Liver (tissue), 9 donors: ENCODE data around the gene ACAD9. TPM values are rescaled to one million over a fixed set of nuclear protein-coding genes. Genes with fewer than 3 reads are reported as not detected.

Experiments used
- DNase-seq: peaks from one replicate; pipeline ENCODE4 v3.0.0-alpha.2; 2017; ENCODE audit warnings: low spot score
- H3K27ac ChIP-seq, 2 donors: one replicate each; pipeline ENCODE4 v1.7.0; 2013; ENCODE audit warnings: inconsistent platforms in 2 of 2, low read length in 2 of 2, control low read depth in 1 of 2, low read depth in 1 of 2, mild to moderate bottlenecking in 1 of 2
- H3K27me3 ChIP-seq, 4 donors: one replicate each; pipeline versions ENCODE4 v1.6.1 to v1.7.0; 2013; ENCODE audit warnings: low read length in 3 of 4, inconsistent platforms in 1 of 4, mild to moderate bottlenecking in 1 of 4, moderate library complexity in 1 of 4; ENCODE audit not compliant: control insufficient read depth in 4 of 4, insufficient read depth in 4 of 4
- H3K36me3 ChIP-seq, 4 donors: one replicate each; pipeline versions ENCODE4 v1.6.1 to v1.7.0; 2013; ENCODE audit warnings: low read length in 3 of 4, mild to moderate bottlenecking in 3 of 4, low read depth in 1 of 4, moderate library complexity in 1 of 4; ENCODE audit not compliant: control insufficient read depth in 4 of 4, insufficient read depth in 3 of 4
- H3K4me1 ChIP-seq, 4 donors: one replicate each; pipeline versions ENCODE4 v1.6.1 to v1.7.0; 2013; ENCODE audit warnings: low read length in 3 of 4, mild to moderate bottlenecking in 3 of 4, moderate library complexity in 1 of 4; ENCODE audit not compliant: control insufficient read depth in 4 of 4, insufficient read depth in 4 of 4
- H3K4me3 ChIP-seq, 3 donors: one replicate each; pipeline versions ENCODE4 v1.6.1 to v1.7.0; 2013; ENCODE audit warnings: low read length in 3 of 3, control low read depth in 1 of 3, low read depth in 1 of 3, mild to moderate bottlenecking in 1 of 3
- H3K9ac ChIP-seq, 2 donors: one replicate each; pipeline ENCODE4 v1.7.0; 2013; ENCODE audit warnings: low read length in 2 of 2, mild to moderate bottlenecking in 2 of 2, moderate library complexity in 2 of 2, control low read depth in 1 of 2, low read depth in 1 of 2
- H3K9me3 ChIP-seq, 4 donors: one replicate each; pipeline versions ENCODE4 v1.6.1 to v1.7.0; 2013; ENCODE audit warnings: low read length in 3 of 4; ENCODE audit not compliant: control insufficient read depth in 4 of 4
- ATF3 ChIP-seq: IDR thresholded peaks from 2 replicates; pipeline ENCODE4 v1.6.1; 2016; ENCODE audit warnings: antibody characterized with exemption
- CTCF ChIP-seq: fragments of 150-350 bp; IDR thresholded peaks from 2 replicates; pipeline ENCODE4 v1.5.1; 2017; ENCODE audit warnings: improper control_type of control experiment, low read depth, low read length; ENCODE audit not compliant: missing input control
- EGR1 ChIP-seq, 2 donors: IDR thresholded peaks; 2 replicates each; pipeline ENCODE4 v1.6.1; 2016 to 2018; ENCODE audit warnings: antibody characterized with exemption in 2 of 2, low read depth in 2 of 2
- FOXA1 ChIP-seq: IDR thresholded peaks from 2 replicates; pipeline ENCODE4 v1.6.1; 2016; ENCODE audit warnings: antibody characterized with exemption
- FOXA2 ChIP-seq: IDR thresholded peaks from 2 replicates; pipeline ENCODE4 v1.6.1; 2016; ENCODE audit warnings: antibody characterized with exemption
- HNF4A ChIP-seq, 2 donors: conservative IDR thresholded peaks; 2 replicates each; pipeline ENCODE4 v1.6.1; 2016; ENCODE audit warnings: antibody characterized with exemption in 2 of 2, mild to moderate bottlenecking in 2 of 2
- HNF4G ChIP-seq: IDR thresholded peaks from 2 replicates; pipeline ENCODE4 v1.6.1; 2016; ENCODE audit warnings: antibody characterized with exemption
- MAX ChIP-seq: IDR thresholded peaks from 2 replicates; pipeline ENCODE4 v1.6.1; 2016; ENCODE audit warnings: antibody characterized with exemption
- NR2F2 ChIP-seq: IDR thresholded peaks from 2 replicates; pipeline ENCODE4 v1.6.1; 2016; ENCODE audit warnings: antibody characterized with exemption
- RAD21 ChIP-seq, 2 donors: IDR thresholded peaks; 2 replicates each; pipeline ENCODE4 v1.6.1; 2016; ENCODE audit warnings: antibody characterized with exemption in 2 of 2, mild to moderate bottlenecking in 2 of 2
- REST ChIP-seq: IDR thresholded peaks from 2 replicates; pipeline ENCODE4 v1.6.1; 2016; ENCODE audit warnings: antibody characterized with exemption, mild to moderate bottlenecking
- RXRA ChIP-seq, 2 donors: IDR thresholded peaks; 2 replicates each; pipeline ENCODE4 v1.6.1; 2017 to 2018; ENCODE audit warnings: antibody characterized with exemption in 2 of 2, mild to moderate bottlenecking in 1 of 2
- SP1 ChIP-seq: IDR thresholded peaks from 2 replicates; pipeline ENCODE4 v1.6.1; 2018; ENCODE audit warnings: antibody characterized with exemption, mild to moderate bottlenecking
- TAF1 ChIP-seq: conservative IDR thresholded peaks from 2 replicates; pipeline ENCODE4 v1.6.1; 2016; ENCODE audit warnings: antibody characterized with exemption, mild to moderate bottlenecking
- YY1 ChIP-seq: IDR thresholded peaks from 2 replicates; pipeline ENCODE4 v1.6.1; 2016; ENCODE audit warnings: antibody characterized with exemption, mild to moderate bottlenecking
- ZBTB33 ChIP-seq: IDR thresholded peaks from 2 replicates; pipeline ENCODE4 v1.6.1; 2016; ENCODE audit warnings: antibody characterized with exemption
- WGBS: extraction: QIAGEN DNeasy Blood & Tissue Kit; methylation state at CpG from one replicate; pipeline ENCODE4 v1.1.7; 2013; 5-methylcytosine and 5-hydroxymethylcytosine counted together
- polyA plus RNA-seq, 2 donors: library from polyadenylated mRNA; stranded (reverse) in 1 of 2; unstranded in 1 of 2; fragments of 200-250 nt in 1 of 2; fragments of >200 nt in 1 of 2; fragmentation: Nextera tagmentation in 1 of 2; extraction: Ambion mirVana in 1 of 2; gene quantifications; one replicate each; pipeline versions ENCODE4 v1.2.1 to v1.2.3, GENCODE V29; 2013 to 2015
- total RNA-seq, 2 donors: library from RNA; depleted of rRNA; stranded (reverse); fragments of >200 nt; gene quantifications; one replicate each; pipeline ENCODE4 v1.2.3, GENCODE V29; 2014
- donor health status: healthy.
- donor health status: healthy.
- donor health status: healthy.
- donor health status: healthy.
- donor health status: healthy.

ACAD9 gene
- total and polyA plus RNA-seq, 4 donors = 18.3 to 35.8 (median 27.2) TPM

GRCh38 chr3:128932516-128933212 is 53.2 kb downstream of the ACAD9 start (continued):
- TF ChIP-seq MAX = no peak

- no peak overlapping the region for H3K4me3 ChIP-seq
- TF ChIP-seq RXRA (IDR thresholded peaks at IDR 0.05) (no peak), ATF3 (no peak), ZBTB33 (no peak), EGR1 (IDR thresholded peaks at IDR 0.05; ENCODE audit: low read depth in 2 of 2) (no peak), REST (no peak), SP1 (no peak), HNF4G (no peak), MAX (no peak), FOXA2 (no peak), YY1 (no peak), TAF1 (no peak), HNF4A (conservative IDR thresholded peaks at IDR 0.05) (no peak), CTCF (no peak), FOXA1 (no peak), NR2F2 (no peak), RAD21 (IDR thresholded peaks at IDR 0.05) (no peak)
- H3K9ac ChIP-seq = no peak overlapping the region
- no peaks in the 10 kb centered on the region for H3K4me1 ChIP-seq
- WGBS = 70% methylated on average over 9 of the region's 9 CpGs
- H3K27ac ChIP-seq = no peak overlapping the region
- DNase-seq = no peak
- H3K27me3 ChIP-seq = no peaks in the 10 kb centered on the region
- no peaks in the 10 kb centered on the region for H3K36me3 ChIP-seq
- H3K9me3 ChIP-seq = no peaks in the 10 kb centered on the region
Observed at GRCh38 chr3:128933213-128933921, 53.9 kb downstream of the ACAD9 start.
